ENCODE data around the gene KLHL36. TPM values are rescaled to one million over a fixed set of nuclear protein-coding genes. Genes with fewer than 3 reads are reported as not detected.

Gene KLHL36
- total RNA-seq, 1 donor from 2014 or later: 72.7 TPM

GRCh38 chr16:84675884-84676283 is 27.6 kb downstream of the KLHL36 start:
- intact Hi-C loops (cut with micrococcal nuclease): no loop called here
- TF ChIP-seq, protein P1, sequence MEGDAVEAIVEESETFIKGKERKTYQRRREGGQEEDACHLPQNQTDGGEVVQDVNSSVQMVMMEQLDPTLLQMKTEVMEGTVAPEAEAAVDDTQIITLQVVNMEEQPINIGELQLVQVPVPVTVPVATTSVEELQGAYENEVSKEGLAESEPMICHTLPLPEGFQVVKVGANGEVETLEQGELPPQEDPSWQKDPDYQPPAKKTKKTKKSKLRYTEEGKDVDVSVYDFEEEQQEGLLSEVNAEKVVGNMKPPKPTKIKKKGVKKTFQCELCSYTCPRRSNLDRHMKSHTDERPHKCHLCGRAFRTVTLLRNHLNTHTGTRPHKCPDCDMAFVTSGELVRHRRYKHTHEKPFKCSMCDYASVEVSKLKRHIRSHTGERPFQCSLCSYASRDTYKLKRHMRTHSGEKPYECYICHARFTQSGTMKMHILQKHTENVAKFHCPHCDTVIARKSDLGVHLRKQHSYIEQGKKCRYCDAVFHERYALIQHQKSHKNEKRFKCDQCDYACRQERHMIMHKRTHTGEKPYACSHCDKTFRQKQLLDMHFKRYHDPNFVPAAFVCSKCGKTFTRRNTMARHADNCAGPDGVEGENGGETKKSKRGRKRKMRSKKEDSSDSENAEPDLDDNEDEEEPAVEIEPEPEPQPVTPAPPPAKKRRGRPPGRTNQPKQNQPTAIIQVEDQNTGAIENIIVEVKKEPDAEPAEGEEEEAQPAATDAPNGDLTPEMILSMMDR (IDR thresholded peaks at IDR 0.05): no peak
- no peak overlapping the region for H3K4me3 Mint-ChIP-seq
- no peaks in the 10 kb centered on the region for H3K36me3 Mint-ChIP-seq (ENCODE audit: low read depth)
- no peaks in the 10 kb centered on the region for H3K9me3 Mint-ChIP-seq
- peaks cover 11% of the 10 kb centered on the region for H3K27me3 Mint-ChIP-seq
- H3K4me1 Mint-ChIP-seq: peaks cover 9% of the 10 kb centered on the region
- DNase-seq: no peak
- ATAC-seq (ENCODE audit: low read depth): no peak
- CTCF ChIA-PET: no interaction called here
- POLR2A ChIA-PET: no interaction called here
- H3K27ac Mint-ChIP-seq: no peak overlapping the region

GRCh38 chr16:84677017-84677803 is 28.9 kb downstream of the KLHL36 start:
- H3K4me1 Mint-ChIP-seq: peaks cover 5% of the 10 kb centered on the region
- POLR2A ChIA-PET: no interaction called here
- H3K4me3 Mint-ChIP-seq: no peak overlapping the region
- no peak overlapping the region for H3K27ac Mint-ChIP-seq
- intact Hi-C loops (cut with micrococcal nuclease): no loop called here
- H3K9me3 Mint-ChIP-seq: no peaks in the 10 kb centered on the region
- no peaks in the 10 kb centered on the region for H3K36me3 Mint-ChIP-seq (ENCODE audit: low read depth)
- ATAC-seq (ENCODE audit: low read depth) (no peak), DNase-seq (no peak)
- CTCF ChIA-PET: no interaction called here
- peaks cover 13% of the 10 kb centered on the region for H3K27me3 Mint-ChIP-seq
- TF ChIP-seq, protein P1 (IDR thresholded peaks at IDR 0.05): no peak

DNA sequence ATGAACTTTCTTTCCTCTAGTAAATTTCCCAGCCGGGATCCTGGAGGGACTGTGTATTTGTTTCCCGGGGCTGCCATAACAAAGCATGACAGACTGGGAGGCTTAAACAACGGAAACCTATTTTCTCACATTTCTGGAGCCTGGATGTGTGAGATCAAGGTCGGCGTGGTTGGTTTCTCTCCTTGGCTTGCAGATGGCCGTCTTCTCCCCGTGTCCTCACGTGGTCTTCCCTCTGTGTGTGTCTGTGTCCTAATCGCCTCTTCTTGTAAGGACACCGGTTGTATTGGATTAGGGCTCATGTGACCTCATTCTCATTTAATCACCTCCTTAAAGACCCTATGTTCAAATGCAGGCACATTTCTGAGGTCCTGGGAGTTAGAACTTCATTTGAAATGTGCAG is 29.5 kb downstream of the KLHL36 start:
- Mint-ChIP-seq H3K9me3 (no peaks in the 10 kb centered on the region), H3K36me3 (ENCODE audit: low read depth) (no peaks in the 10 kb centered on the region)

DNA sequence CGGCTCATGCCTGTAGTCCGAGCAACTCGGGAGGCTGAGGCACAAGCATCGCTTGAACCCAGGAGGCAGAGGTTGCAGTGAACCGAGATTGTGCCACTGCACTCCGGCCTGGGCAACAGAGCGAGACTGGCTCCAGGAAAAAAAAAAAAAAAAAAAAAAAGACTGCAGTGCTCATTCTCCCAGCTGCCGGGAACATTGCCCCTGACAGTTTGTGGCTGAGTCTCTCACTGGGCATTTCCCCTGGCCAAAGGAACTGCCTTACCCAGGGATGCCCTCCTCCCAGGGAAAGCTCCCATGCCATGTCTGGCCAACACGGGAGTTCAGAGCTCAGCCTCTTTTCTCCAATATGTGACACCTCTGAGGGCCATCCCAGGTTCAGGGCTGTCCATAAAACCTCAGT is 30.2 kb downstream of the KLHL36 start:
- ChIA-PET CTCF (interaction anchor here (1.6 kb wide), 1 partner anchor 47 kb away, joined by 4 read pairs; no protein-coding TSS in a partner anchor), POLR2A (no interaction called here)
- no peak overlapping the region for H3K27ac Mint-ChIP-seq
- no peaks in the 10 kb centered on the region for H3K9me3 Mint-ChIP-seq
- H3K4me1 Mint-ChIP-seq: peaks cover under 1% of the 10 kb centered on the region
- TF ChIP-seq, protein P1 (IDR thresholded peaks at IDR 0.05): no peak
- no peaks in the 10 kb centered on the region for H3K36me3 Mint-ChIP-seq (ENCODE audit: low read depth)
- H3K27me3 Mint-ChIP-seq: peaks cover 13% of the 10 kb centered on the region
- H3K4me3 Mint-ChIP-seq: no peak overlapping the region
- intact Hi-C loops (cut with micrococcal nuclease): no loop called here
- ATAC-seq (ENCODE audit: low read depth) (no peak), DNase-seq (no peak)

More for the DNA sequence above, 29.5 kb downstream of the KLHL36 start:
- no peak for DNase-seq
- H3K27me3 Mint-ChIP-seq: peaks cover 13% of the 10 kb centered on the region
- no peak for ATAC-seq (ENCODE audit: low read depth)
- no peak overlapping the region for H3K27ac Mint-ChIP-seq
- CTCF ChIA-PET: interaction anchor here (1.6 kb wide), 1 partner anchor 48 kb away, joined by 4 read pairs; no protein-coding TSS in a partner anchor
- peaks cover 2% of the 10 kb centered on the region for H3K4me1 Mint-ChIP-seq
- intact Hi-C loops (cut with micrococcal nuclease): no loop called here
- no peak overlapping the region for H3K4me3 Mint-ChIP-seq
- TF ChIP-seq, protein P1 (IDR thresholded peaks at IDR 0.05): no peak
- POLR2A ChIA-PET: no interaction called here

DNA sequence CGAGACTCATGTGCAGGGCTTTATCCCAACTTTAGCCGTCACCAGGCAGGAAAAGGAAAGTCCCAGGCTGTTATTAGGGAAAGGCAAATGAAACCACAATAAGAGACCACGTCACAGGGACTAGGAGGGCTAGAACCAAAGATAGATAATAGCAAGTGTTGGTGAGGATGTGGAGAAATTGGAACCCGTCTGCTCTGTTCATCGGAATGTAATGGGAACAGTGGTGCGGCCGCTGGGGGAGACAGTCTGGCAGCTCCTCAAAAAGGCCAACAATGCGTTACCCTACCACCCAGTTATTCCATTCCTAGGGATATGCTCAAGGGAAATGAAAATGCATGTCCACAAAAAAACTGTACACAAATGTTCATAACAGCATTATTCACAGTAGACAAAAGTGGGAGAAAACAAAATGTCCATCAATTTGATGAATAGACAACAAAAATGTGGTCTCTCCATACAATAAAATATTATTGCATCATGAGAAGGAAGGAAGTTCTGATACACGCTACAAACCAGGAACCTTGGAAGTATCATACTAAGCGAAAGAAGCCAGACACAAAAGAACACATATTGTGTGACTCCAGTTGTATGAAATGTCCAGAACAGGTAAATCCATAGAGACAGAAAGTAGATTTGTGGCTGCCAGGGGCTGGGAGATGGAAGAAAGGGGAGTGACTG is 32.0 kb downstream of the KLHL36 start:
- H3K36me3 Mint-ChIP-seq (ENCODE audit: low read depth): no peaks in the 10 kb centered on the region
- no peaks in the 10 kb centered on the region for H3K4me1 Mint-ChIP-seq
- POLR2A ChIA-PET: no interaction called here

More for the DNA sequence above, 32.0 kb downstream of the KLHL36 start:
- CTCF ChIA-PET: no interaction called here
- Mint-ChIP-seq H3K4me3 (no peak overlapping the region), H3K27me3 (peaks cover 19% of the 10 kb centered on the region), H3K27ac (no peak overlapping the region), H3K9me3 (no peaks in the 10 kb centered on the region)
- intact Hi-C loops (cut with micrococcal nuclease): no loop called here
- TF ChIP-seq, protein P1 (IDR thresholded peaks at IDR 0.05): no peak
- ATAC-seq (ENCODE audit: low read depth) (no peak), DNase-seq (no peak)
